Osteoblast (primary cell): Measurements from ENCODE around the gene NMNAT2. TPM values are rescaled to one million over a fixed set of nuclear protein-coding genes. Genes with fewer than 3 reads are reported as not detected.

Source experiments
- DNase-seq: peaks from one replicate; pipeline ENCODE4 v3.0.0; 2011; ENCODE audit warnings: low spot score, mixed read lengths; ENCODE audit not compliant: insufficient read length; ENCODE audit errors: missing footprints
- H2AFZ ChIP-seq: 2 replicates; pipeline ENCODE4 v1.6.0; 2011; ENCODE audit warnings: mild to moderate bottlenecking, low read length
- H3K27ac ChIP-seq: 2 replicates; pipeline ENCODE4 v1.5.1; 2011; ENCODE audit warnings: mild to moderate bottlenecking, low read depth, low read length, moderate library complexity
- H3K27me3 ChIP-seq: 2 replicates; pipeline ENCODE4 v1.6.0; 2012; ENCODE audit warnings: mild to moderate bottlenecking, control low read depth, inconsistent platforms, low read length, moderate library complexity; ENCODE audit not compliant: insufficient read depth
- H3K36me3 ChIP-seq: 2 replicates; pipeline ENCODE4 v1.5.1; 2011; ENCODE audit warnings: mild to moderate bottlenecking, low read length, control low read depth, moderate library complexity; ENCODE audit not compliant: insufficient read depth
- H3K4me1 ChIP-seq: 2 replicates; pipeline ENCODE4 v1.5.1; 2011; ENCODE audit warnings: mild to moderate bottlenecking, low read length, control low read depth, moderate library complexity; ENCODE audit not compliant: insufficient read depth
- H3K4me2 ChIP-seq: 2 replicates; pipeline ENCODE4 v1.6.0; 2011; ENCODE audit warnings: mild to moderate bottlenecking, low read length; ENCODE audit not compliant: insufficient read depth
- H3K4me3 ChIP-seq: fragments of 200-600 bp; sonication (generic); 3 replicates; pipeline ENCODE4 v1.5.1; 2012; ENCODE audit warnings: mild to moderate bottlenecking, low read length, inconsistent platforms; ENCODE audit not compliant: insufficient read depth
- H3K79me2 ChIP-seq: 2 replicates; pipeline ENCODE4 v1.6.0; 2012; ENCODE audit warnings: mild to moderate bottlenecking, low read length, control low read depth, inconsistent platforms; ENCODE audit not compliant: insufficient read depth
- H3K9me3 ChIP-seq: 2 replicates; pipeline ENCODE4 v1.5.1; 2011; ENCODE audit warnings: low read depth, low read length, control low read depth
- H4K20me1 ChIP-seq: 2 replicates; pipeline ENCODE4 v1.6.0; 2012; ENCODE audit warnings: mild to moderate bottlenecking, low read length, control low read depth; ENCODE audit not compliant: insufficient read depth
- total RNA-seq: library from RNA; depleted of rRNA; stranded (reverse); fragments of >200 nt; gene quantifications from 2 replicates; pipeline ENCODE4 v1.2.3, GENCODE V29; 2012
- TF ChIP-seq, protein P1 (sequence below): IDR thresholded peaks from 2 replicates; pipeline ENCODE4 v1.5.1; 2011; ENCODE audit warnings: mild to moderate bottlenecking, low read depth, low read length, moderate library complexity; ENCODE audit errors: extremely low read depth

NMNAT2 gene
- total RNA-seq, 1 donor, result 2.5 TPM

- Histone ChIP-seq H4K20me1 (no peaks in the 10 kb centered on the region), H3K27me3 (no peaks in the 10 kb centered on the region), H3K27ac (no peak overlapping the region), H2AFZ (no peak overlapping the region), H3K9me3 (no peaks in the 10 kb centered on the region), H3K4me3 (no peak overlapping the region), H3K4me2 (no peak overlapping the region), H3K36me3 (no peaks in the 10 kb centered on the region), H3K4me1 (peaks cover 22% of the 10 kb centered on the region), H3K79me2 (no peaks in the 10 kb centered on the region)
- DNase-seq, result peak; percentile 58
- TF ChIP-seq, protein P1, sequence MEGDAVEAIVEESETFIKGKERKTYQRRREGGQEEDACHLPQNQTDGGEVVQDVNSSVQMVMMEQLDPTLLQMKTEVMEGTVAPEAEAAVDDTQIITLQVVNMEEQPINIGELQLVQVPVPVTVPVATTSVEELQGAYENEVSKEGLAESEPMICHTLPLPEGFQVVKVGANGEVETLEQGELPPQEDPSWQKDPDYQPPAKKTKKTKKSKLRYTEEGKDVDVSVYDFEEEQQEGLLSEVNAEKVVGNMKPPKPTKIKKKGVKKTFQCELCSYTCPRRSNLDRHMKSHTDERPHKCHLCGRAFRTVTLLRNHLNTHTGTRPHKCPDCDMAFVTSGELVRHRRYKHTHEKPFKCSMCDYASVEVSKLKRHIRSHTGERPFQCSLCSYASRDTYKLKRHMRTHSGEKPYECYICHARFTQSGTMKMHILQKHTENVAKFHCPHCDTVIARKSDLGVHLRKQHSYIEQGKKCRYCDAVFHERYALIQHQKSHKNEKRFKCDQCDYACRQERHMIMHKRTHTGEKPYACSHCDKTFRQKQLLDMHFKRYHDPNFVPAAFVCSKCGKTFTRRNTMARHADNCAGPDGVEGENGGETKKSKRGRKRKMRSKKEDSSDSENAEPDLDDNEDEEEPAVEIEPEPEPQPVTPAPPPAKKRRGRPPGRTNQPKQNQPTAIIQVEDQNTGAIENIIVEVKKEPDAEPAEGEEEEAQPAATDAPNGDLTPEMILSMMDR, result no peak
Measured at GRCh38 chr1:183285746-183286145, 132.4 kb downstream of the NMNAT2 start.

DNA sequence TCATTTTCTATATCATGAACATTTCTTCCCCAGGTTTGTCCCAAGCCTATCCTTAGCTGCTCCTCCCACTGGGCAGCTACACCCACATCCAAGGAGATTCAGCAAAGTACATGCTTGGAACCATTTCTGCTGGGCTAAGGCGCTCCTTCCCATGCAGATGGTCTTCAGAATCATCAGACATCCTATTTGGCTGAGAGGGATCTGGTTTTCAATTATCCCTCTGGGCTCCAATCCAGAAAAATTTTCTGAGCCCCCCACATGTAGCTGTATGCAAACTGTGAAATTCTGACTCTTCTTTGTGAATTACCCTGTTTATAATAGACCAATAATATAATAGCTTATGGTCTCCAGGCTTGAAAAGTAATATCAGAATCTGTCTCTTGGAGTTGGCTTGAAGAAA is 132.9 kb downstream of the NMNAT2 start:
- Histone ChIP-seq H3K36me3 (no peaks in the 10 kb centered on the region), H3K4me2 (no peak overlapping the region), H2AFZ (no peak overlapping the region), H3K9me3 (no peaks in the 10 kb centered on the region), H3K27me3 (no peaks in the 10 kb centered on the region), H3K4me3 (no peak overlapping the region), H4K20me1 (no peaks in the 10 kb centered on the region), H3K27ac (no peak overlapping the region), H3K79me2 (no peaks in the 10 kb centered on the region), H3K4me1 (peaks cover 26% of the 10 kb centered on the region)
- TF ChIP-seq, protein P1, result no peak
- no peak for DNase-seq

DNA sequence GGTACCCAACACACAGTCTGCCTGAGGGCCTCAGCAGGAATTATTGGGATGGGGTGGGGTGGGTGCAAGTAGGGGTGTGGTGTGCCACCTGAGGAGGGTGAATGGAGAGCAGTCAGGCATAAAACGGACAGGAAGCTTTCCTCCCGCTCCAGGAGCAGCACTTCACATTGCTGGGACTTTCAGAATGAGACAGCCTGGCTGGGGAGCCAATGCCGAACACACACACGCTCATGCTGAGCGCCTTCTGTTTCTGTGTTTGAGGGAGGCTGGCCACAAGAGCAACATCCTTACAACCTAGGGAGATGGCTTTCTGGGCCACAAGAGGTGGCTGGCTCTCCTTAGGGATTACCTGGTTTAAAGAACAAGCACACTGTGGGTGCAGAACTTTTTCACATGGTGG is 134.1 kb downstream of the NMNAT2 start:
- H3K9me3 ChIP-seq, result no peaks in the 10 kb centered on the region
- H3K27me3 ChIP-seq, result no peaks in the 10 kb centered on the region
- no peak overlapping the region for H3K4me3 ChIP-seq
- H3K4me1 ChIP-seq, result peaks cover 38% of the 10 kb centered on the region
- TF ChIP-seq, protein P1, result no peak
- no peaks in the 10 kb centered on the region for H3K36me3 ChIP-seq
- DNase-seq, result no peak
- no peak overlapping the region for H3K27ac ChIP-seq
- H3K4me2 ChIP-seq, result no peak overlapping the region
- no peak overlapping the region for H2AFZ ChIP-seq
- H4K20me1 ChIP-seq, result no peaks in the 10 kb centered on the region
- no peaks in the 10 kb centered on the region for H3K79me2 ChIP-seq

DNA sequence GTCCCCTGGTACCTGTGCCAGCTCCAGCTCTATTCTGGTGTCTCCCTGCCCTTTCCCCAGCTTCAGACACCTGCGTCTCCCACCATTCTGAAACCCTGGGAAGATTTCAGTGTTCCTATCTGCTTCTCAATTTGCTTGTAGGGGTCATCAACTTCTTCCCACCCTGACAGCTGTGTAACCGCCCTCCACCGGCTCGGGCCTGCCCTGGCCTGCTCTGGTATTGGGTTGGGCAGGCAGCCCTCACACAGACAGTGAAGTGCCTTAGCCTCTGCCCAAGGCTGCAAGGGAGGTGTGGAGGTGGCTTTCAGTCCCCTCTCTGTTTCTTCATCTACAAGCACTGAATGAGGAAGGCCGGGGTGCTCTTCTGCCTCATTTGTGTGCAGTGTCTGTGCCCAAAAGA is 134.9 kb downstream of the NMNAT2 start:
- H3K4me1 ChIP-seq, result peaks cover 46% of the 10 kb centered on the region

More for the DNA sequence above, 134.9 kb downstream of the NMNAT2 start:
- Histone ChIP-seq H3K36me3 (no peaks in the 10 kb centered on the region), H3K27me3 (no peaks in the 10 kb centered on the region), H3K4me2 (no peak overlapping the region), H3K9me3 (no peaks in the 10 kb centered on the region), H3K27ac (no peak overlapping the region), H3K4me3 (no peak overlapping the region), H2AFZ (no peak overlapping the region), H3K79me2 (no peaks in the 10 kb centered on the region), H4K20me1 (no peaks in the 10 kb centered on the region)
- TF ChIP-seq, protein P1, result no peak
- DNase-seq, result no peak
